ENCODE results near the gene C5orf46.
"Not testable (repeated sequence)": the region's sequence is repeated elsewhere in the genome, so short reads cannot be mapped to it uniquely, and the experiment has no call there.

C5orf46 gene

DNA sequence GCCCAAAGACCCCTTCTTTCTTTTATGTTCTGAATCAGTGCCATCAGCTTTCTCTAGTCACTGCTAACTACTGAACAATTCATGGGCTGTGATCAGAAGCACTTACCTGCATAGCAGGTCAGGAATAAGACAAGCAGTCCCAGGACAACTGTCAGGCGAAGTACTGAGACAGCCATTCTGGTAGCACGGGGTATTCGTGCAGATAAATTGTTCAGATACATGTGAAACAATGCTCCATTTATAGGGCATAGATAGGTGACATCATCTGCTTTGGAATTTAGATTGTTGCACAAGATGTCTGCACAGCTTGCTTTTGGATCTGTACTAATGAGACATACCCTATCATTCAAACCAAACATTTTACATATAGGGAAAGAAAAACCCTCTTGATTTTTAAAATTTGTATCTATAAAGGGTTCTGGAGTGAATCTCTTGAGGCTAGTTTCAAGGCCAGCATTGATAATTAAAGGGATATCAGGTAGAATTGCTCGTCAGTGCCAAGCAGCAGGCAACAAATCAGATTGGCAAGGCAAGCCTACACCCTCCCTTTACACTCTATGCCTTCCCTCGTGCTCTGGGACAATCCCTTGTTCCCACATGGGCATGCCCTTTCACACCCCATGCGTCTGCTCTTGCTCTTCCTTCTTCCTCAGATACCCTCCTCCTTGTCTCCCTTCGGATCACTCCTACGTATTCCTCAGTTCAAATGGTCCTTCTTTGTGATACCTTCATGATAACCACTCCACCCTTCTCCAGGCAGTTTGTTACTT lies at the start of gene C5orf46:
Gene C5orf46 (minus strand): TSS at position 213 of the 770 bp plus-strand sequence. CDS start 37 bp downstream, at position 176.
- H3K27me3 ChIP-seq (ENCODE audit: low read depth, low read length): no peaks in the 10 kb centered on the region
- H3K79me2 ChIP-seq (ENCODE audit: low read length): no peaks in the 10 kb centered on the region
- no peak within 1 kb of the TSS for H3K27ac ChIP-seq (ENCODE audit: low read length)
- H3K9me3 ChIP-seq (ENCODE audit: insufficient read depth, low read length): no peaks in the 10 kb centered on the region
- H3K4me1 ChIP-seq (ENCODE audit: low read length): 0 out of 2 replicates have a peak, but pooled peaks cover 3% of the 10 kb centered on the region
- H4K20me1 ChIP-seq (ENCODE audit: insufficient read depth, low read length): no peaks in the 10 kb centered on the region
- no peaks in the 10 kb centered on the region for H3K36me3 ChIP-seq (replicated peaks; ENCODE audit: low read depth, low read length)
- no peak within 1 kb of the TSS for H3K4me3 ChIP-seq (ENCODE audit: low read length)
- no peak for TF ChIP-seq EZH2phosphoT487 (IDR thresholded peaks at IDR 0.05; ENCODE audit: low read depth)
- TF ChIP-seq, protein P1, sequence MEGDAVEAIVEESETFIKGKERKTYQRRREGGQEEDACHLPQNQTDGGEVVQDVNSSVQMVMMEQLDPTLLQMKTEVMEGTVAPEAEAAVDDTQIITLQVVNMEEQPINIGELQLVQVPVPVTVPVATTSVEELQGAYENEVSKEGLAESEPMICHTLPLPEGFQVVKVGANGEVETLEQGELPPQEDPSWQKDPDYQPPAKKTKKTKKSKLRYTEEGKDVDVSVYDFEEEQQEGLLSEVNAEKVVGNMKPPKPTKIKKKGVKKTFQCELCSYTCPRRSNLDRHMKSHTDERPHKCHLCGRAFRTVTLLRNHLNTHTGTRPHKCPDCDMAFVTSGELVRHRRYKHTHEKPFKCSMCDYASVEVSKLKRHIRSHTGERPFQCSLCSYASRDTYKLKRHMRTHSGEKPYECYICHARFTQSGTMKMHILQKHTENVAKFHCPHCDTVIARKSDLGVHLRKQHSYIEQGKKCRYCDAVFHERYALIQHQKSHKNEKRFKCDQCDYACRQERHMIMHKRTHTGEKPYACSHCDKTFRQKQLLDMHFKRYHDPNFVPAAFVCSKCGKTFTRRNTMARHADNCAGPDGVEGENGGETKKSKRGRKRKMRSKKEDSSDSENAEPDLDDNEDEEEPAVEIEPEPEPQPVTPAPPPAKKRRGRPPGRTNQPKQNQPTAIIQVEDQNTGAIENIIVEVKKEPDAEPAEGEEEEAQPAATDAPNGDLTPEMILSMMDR (IDR thresholded peaks at IDR 0.05; ENCODE audit: low read depth, low read length): no peak
- H2AFZ ChIP-seq (ENCODE audit: low read depth, low read length): no peak within 1 kb of the TSS
- H3K4me2 ChIP-seq (ENCODE audit: low read length): no peak within 1 kb of the TSS
- H3K9ac ChIP-seq (ENCODE audit: low read length): no peak within 1 kb of the TSS

DNA sequence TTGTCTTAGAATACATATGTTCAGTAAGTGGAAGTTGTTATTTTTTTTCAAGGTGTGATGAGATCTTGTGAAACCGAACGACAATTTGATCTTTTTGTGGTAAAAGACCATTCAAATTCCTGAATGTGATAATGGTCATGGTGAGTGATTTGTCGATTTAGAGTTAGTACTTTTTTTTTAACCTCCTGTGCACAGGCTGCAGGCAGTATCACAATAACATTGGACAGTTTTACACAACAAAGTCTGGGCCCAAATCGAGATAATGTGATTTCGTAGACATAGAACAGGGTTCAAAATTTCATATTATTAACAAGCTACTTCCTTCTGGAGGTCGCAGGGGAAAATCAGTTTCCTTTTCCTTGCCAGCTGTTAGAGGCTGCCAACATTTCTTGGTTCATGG lies 48.6 kb upstream of the C5orf46 start:
- Histone ChIP-seq H3K9me3 (ENCODE audit: insufficient read depth, low read length) (no peaks in the 10 kb centered on the region), H3K27me3 (ENCODE audit: low read depth, low read length) (no peaks in the 10 kb centered on the region), H3K4me3 (ENCODE audit: low read length) (no peak overlapping the region), H3K36me3 (replicated peaks; ENCODE audit: low read depth, low read length) (no peaks in the 10 kb centered on the region), H3K4me2 (ENCODE audit: low read length) (no peak overlapping the region), H3K9ac (ENCODE audit: low read length) (no peak overlapping the region), H3K27ac (ENCODE audit: low read length) (no peak overlapping the region), H3K79me2 (ENCODE audit: low read length) (no peaks in the 10 kb centered on the region), H3K4me1 (ENCODE audit: low read length) (peaks cover 27% of the 10 kb centered on the region), H4K20me1 (ENCODE audit: insufficient read depth, low read length) (no peaks in the 10 kb centered on the region), H2AFZ (ENCODE audit: low read depth, low read length) (no peak overlapping the region)
- TF ChIP-seq EZH2phosphoT487 (IDR thresholded peaks at IDR 0.05; ENCODE audit: low read depth): no peak
- TF ChIP-seq, protein P1 (IDR thresholded peaks at IDR 0.05; ENCODE audit: low read depth, low read length): no peak

GRCh38 chr5:147949711-147950573 lies 43.6 kb upstream of the C5orf46 start:
- H2AFZ ChIP-seq (ENCODE audit: low read depth, low read length): peak overlapping the region; percentile 94
- no peaks in the 10 kb centered on the region for H3K9me3 ChIP-seq (ENCODE audit: insufficient read depth, low read length)
- H3K4me3 ChIP-seq (ENCODE audit: low read length): no peak overlapping the region
- H3K4me2 ChIP-seq (ENCODE audit: low read length): peak overlapping the region; percentile 7; the same call in 1 of the 2 replicates
- H3K27me3 ChIP-seq (ENCODE audit: low read depth, low read length): no peaks in the 10 kb centered on the region
- H3K36me3 ChIP-seq (replicated peaks; ENCODE audit: low read depth, low read length): no peaks in the 10 kb centered on the region
- peak overlapping the region; percentile 48 for H3K27ac ChIP-seq (ENCODE audit: low read length)
- no peaks in the 10 kb centered on the region for H4K20me1 ChIP-seq (ENCODE audit: insufficient read depth, low read length)
- H3K79me2 ChIP-seq (ENCODE audit: low read length): no peaks in the 10 kb centered on the region
- peak overlapping the region; percentile 39; the same call in 1 of the 2 replicates for H3K9ac ChIP-seq (ENCODE audit: low read length)
- H3K4me1 ChIP-seq (ENCODE audit: low read length): peaks cover 8% of the 10 kb centered on the region
- TF ChIP-seq, protein P1 (IDR thresholded peaks at IDR 0.05; ENCODE audit: low read depth, low read length): peak; percentile 73
- TF ChIP-seq EZH2phosphoT487 (IDR thresholded peaks at IDR 0.05; ENCODE audit: low read depth): no peak

- not testable (repeated sequence) for H3K27me3 ChIP-seq (ENCODE audit: low read depth, low read length); H3K9ac ChIP-seq (ENCODE audit: low read length); H3K4me2 ChIP-seq (ENCODE audit: low read length); H3K36me3 ChIP-seq (replicated peaks; ENCODE audit: low read depth, low read length); H3K79me2 ChIP-seq (ENCODE audit: low read length); H3K4me1 ChIP-seq (ENCODE audit: low read length); H3K9me3 ChIP-seq (ENCODE audit: insufficient read depth, low read length); H4K20me1 ChIP-seq (ENCODE audit: insufficient read depth, low read length); H3K4me3 ChIP-seq (ENCODE audit: low read length); H2AFZ ChIP-seq (ENCODE audit: low read depth, low read length); H3K27ac ChIP-seq (ENCODE audit: low read length)
These were observed 40.4 kb upstream of the C5orf46 start for GRCh38 chr5:147946658-147947274.

All from OCI-LY3 (cell line).